Chondrocyte (in vitro differentiated cells): ENCODE measurements around the gene MRPL9. TPM values are rescaled to one million over a fixed set of nuclear protein-coding genes. Genes with fewer than 3 reads are reported as not detected.

Experiments
- DNase-seq: peaks from one replicate; pipeline ENCODE4 v3.0.0; 2021; ENCODE audit warnings: mixed read lengths, low spot score
- H3K27ac Mint-ChIP-seq: one replicate; pipeline ENCODE4 v1.8.0; 2021; ENCODE audit warnings: mild to moderate bottlenecking, moderate library complexity, mixed read lengths; ENCODE audit not compliant: unreplicated experiment
- H3K27me3 Mint-ChIP-seq: 2 replicates; pipeline ENCODE4 v1.8.0; 2021; ENCODE audit warnings: low read depth, mixed read lengths
- H3K36me3 Mint-ChIP-seq: 2 replicates; pipeline ENCODE4 v1.8.0; 2021; ENCODE audit warnings: low read depth, mixed read lengths
- H3K4me1 Mint-ChIP-seq: 2 replicates; pipeline ENCODE4 v1.8.0; 2021; ENCODE audit warnings: low read depth, mild to moderate bottlenecking, mixed read lengths
- H3K4me3 Mint-ChIP-seq: one replicate; pipeline ENCODE4 v1.8.0; 2021; ENCODE audit warnings: mild to moderate bottlenecking, moderate library complexity, mixed read lengths; ENCODE audit not compliant: unreplicated experiment
- H3K9me3 Mint-ChIP-seq: 2 replicates; pipeline ENCODE4 v1.8.0; 2021; ENCODE audit warnings: low read depth, mixed read lengths
- CTCF ChIP-seq: fragments of 200-600 bp; sonication (generic); IDR thresholded peaks from 2 replicates; pipeline ENCODE4 v1.5.0; 2021; ENCODE audit warnings: antibody characterized with exemption, mild to moderate bottlenecking, moderate library complexity
- total RNA-seq: library from RNA; stranded (reverse); gene quantifications from 3 replicates; pipeline ENCODE4 v1.2.1, GENCODE V29; 2021

MRPL9 gene
- total RNA-seq, 1 donor from 2014 or later: 58.2 TPM

DNA sequence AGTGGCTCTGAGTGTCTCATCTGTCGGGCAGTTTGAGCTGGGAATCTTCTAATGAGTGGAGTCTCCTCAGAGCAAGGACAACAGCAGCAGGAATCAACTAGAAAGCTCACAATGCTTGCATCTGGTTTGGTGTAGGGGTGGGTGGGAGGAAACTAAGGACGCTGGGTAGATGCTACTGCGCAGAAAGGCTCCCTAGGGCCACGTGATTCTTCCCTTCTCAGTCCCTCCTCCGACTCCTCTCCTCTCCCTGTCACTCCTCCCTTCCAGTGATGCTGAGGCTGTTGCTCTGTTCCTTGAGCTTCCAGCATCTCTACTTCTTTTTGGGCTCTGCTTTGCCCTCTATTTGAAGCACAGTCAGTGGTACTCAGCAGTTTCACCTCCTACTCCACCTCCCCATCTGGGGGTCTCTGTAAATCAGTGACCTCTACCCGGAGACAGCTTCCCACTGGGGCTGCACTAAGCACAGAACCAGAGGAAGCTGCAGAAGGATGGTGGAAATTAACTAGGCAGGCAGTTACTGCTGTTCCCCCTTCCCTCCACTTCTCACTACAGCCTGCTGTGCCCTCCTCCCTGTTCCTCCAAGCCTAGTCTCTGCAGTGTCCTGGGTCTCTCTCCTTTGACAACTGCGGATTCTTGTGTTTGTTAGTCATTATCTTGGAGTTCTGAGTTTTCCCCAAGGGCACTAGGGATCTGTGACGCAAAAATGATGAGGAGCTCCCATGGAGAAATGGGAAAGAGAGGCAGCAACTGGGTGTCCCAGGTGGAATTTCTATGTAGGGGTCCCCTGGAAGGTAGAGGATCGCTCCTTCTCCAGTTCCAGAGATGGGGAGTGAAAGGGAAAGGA is 36.1 kb upstream of the MRPL9 start:
- no peak for DNase-seq
- Mint-ChIP-seq H3K36me3 (peaks cover 2% of the 10 kb centered on the region), H3K4me3 (no peak overlapping the region), H3K27me3 (peaks cover 34% of the 10 kb centered on the region), H3K4me1 (no peaks in the 10 kb centered on the region), H3K27ac (no peak overlapping the region), H3K9me3 (no peaks in the 10 kb centered on the region)
- no peak for TF ChIP-seq CTCF

GRCh38 chr1:151798571-151798970 is 35.3 kb upstream of the MRPL9 start:
- Mint-ChIP-seq H3K9me3 (no peaks in the 10 kb centered on the region), H3K4me1 (no peaks in the 10 kb centered on the region), H3K27me3 (peaks cover 25% of the 10 kb centered on the region), H3K27ac (no peak overlapping the region), H3K36me3 (peaks cover 2% of the 10 kb centered on the region), H3K4me3 (no peak overlapping the region)
- TF ChIP-seq CTCF: no peak
- no peak for DNase-seq

DNA sequence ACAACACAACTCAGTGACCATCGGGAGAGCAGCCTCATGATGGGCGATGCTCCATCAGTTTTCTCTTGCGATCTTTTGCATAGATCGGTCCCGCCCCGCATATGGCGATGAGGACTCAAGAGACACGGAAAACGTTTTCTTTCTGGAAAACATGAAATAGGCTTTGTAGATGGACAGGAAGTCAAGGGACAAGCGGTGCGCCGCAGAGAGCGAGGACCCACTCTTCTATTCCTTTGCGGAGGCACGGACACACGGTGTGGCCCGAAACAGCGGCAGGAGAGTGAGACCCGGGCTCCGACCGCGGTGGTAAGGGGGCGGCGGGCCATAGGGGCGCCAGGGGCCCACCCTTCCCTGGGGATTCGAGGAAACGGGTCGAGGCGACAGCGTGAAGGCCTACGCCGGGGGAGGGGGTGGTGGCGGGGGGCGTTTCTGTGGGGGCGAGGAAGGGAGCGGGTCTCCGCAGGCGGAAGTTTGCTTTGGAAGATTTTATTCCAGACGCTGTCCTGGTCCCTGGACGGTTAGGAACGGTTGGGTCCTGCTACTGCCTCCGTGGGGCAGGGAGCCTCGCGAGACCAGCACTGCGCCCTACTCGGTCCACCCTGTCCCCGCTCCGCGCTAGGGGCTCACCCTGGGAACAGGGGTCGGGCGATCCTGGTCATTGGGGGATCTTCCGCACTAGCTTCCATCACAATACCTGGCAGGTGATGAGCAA is 27.8 kb upstream of the MRPL9 start:
- no peaks in the 10 kb centered on the region for H3K9me3 Mint-ChIP-seq
- H3K27me3 Mint-ChIP-seq: no peaks in the 10 kb centered on the region
- DNase-seq: no peak
- peak overlapping the region; percentile 90 for H3K4me3 Mint-ChIP-seq
- no peaks in the 10 kb centered on the region for H3K36me3 Mint-ChIP-seq
- H3K4me1 Mint-ChIP-seq: peaks cover 21% of the 10 kb centered on the region
- H3K27ac Mint-ChIP-seq: peak overlapping the region; percentile 95
- no peak for TF ChIP-seq CTCF

DNA sequence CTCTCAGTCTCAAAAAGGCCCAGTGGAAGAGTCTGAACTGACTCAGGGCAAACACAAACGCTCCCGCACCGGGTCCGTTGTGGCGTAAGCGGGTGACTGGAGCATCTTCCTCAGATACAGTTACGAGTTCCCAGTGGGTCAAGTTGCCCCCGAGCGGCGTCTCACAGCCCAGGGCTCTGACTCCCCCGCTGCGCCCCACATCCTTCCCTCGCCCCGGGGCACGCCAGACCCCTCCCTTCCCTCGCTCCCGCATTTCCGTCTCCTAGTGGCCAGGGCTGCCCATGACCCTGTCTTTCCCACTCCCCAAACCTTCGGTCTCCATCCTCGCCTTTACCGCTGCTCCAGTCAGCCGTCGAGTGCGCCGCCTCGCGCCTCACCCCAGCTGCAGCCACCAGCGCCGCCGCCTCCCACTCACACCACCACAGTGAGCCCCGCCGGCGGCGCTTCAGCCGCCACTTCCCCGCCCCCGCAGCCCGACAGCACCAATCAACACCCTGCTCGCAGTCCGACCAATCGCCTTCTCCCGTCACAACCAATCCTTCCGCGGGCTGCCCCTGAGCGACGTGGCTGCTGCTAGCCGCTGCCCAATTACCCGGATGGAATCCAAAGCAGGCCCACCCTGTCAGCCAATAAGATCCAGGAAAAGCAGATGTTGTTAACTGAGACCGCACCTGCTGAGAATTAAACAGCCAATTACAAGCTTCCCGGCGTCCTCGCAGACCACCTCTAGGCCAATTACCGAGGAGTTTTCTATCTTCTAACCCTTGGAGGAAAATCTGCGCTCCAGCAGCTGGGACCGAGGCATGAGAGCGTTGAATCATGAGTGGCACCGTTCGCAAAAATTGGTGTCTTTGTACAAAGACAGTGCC is 27.0 kb upstream of the MRPL9 start, which contains the start of gene TDRKH:
TDRKH (minus strand) TSS at position 430 of the 869 bp plus-strand sequence. CDS start 7,478 bp downstream, outside the sequence.
- no peaks in the 10 kb centered on the region for H3K27me3 Mint-ChIP-seq
- H3K27ac Mint-ChIP-seq: peak within 1 kb of the TSS; percentile 95
- peak; percentile 100 for DNase-seq
- peaks cover 21% of the 10 kb centered on the region for H3K4me1 Mint-ChIP-seq
- H3K4me3 Mint-ChIP-seq: peak within 1 kb of the TSS; percentile 90
- H3K36me3 Mint-ChIP-seq: no peaks in the 10 kb centered on the region
- no peaks in the 10 kb centered on the region for H3K9me3 Mint-ChIP-seq
- peak; percentile 64 for TF ChIP-seq CTCF

DNA sequence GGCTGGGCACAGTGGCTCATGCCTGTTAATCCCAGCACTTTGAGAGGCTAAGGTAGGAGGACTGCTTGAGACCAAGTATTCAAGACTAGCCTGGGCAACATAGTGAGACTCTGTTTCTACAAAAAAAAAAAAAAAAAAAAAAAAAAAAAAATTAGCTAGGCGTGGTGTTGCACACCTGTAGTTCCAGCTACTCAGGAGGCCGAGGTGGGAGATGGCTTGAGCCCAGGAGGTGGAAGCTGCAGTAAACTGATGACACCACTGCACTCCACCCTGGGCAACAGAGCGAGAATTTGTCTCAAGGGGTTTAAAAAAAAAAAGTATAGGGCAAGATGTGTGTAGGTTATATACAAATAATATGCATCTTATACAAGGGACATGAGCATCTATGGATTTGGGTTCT is 24.4 kb upstream of the MRPL9 start:
- peaks cover 21% of the 10 kb centered on the region for H3K4me1 Mint-ChIP-seq
- no peak for TF ChIP-seq CTCF
- H3K27ac Mint-ChIP-seq: no peak overlapping the region
- DNase-seq: no peak
- no peaks in the 10 kb centered on the region for H3K27me3 Mint-ChIP-seq
- H3K9me3 Mint-ChIP-seq: no peaks in the 10 kb centered on the region
- H3K36me3 Mint-ChIP-seq: no peaks in the 10 kb centered on the region
- H3K4me3 Mint-ChIP-seq: no peak overlapping the region
